RWPE2 (cell line): ENCODE data around the gene LIPH.

ENCODE experiments used
- ATAC-seq: fragments of 200-7000 bp; cut with Tn5 transposase; 3 replicates; pipeline ENCODE4 v1.9.1; 2021; ENCODE audit warnings: low read depth
- DNase-seq: peaks from one replicate; pipeline ENCODE4 v3.0.0-alpha.2; 2020; ENCODE audit warnings: low spot score
- H3K27ac ChIP-seq: fragments of 450-650 bp; 2 replicates; pipeline ENCODE4 v1.5.1; 2017; ENCODE audit warnings: mild to moderate bottlenecking; ENCODE audit not compliant: poor library complexity, severe bottlenecking
- H3K27me3 ChIP-seq: fragments of 250-450 bp; sonication (Bioruptor Pico); 2 replicates; pipeline ENCODE4 v1.5.1; 2021; ENCODE audit warnings: mild to moderate bottlenecking, moderate library complexity; ENCODE audit not compliant: insufficient read depth, poor library complexity, severe bottlenecking
- H3K36me3 ChIP-seq: fragments of 250-450 bp; sonication (Bioruptor Pico); 2 replicates; pipeline ENCODE4 v1.5.1; 2020; ENCODE audit warnings: low read depth, mild to moderate bottlenecking, moderate library complexity
- H3K4me1 ChIP-seq: fragments of 250-450 bp; sonication (Bioruptor Pico); 2 replicates; pipeline ENCODE4 v1.5.1; 2021; ENCODE audit warnings: mild to moderate bottlenecking, moderate library complexity; ENCODE audit not compliant: insufficient read depth, poor library complexity, severe bottlenecking
- H3K4me3 ChIP-seq: fragments of 250-450 bp; sonication (Bioruptor Pico); 2 replicates; pipeline ENCODE4 v1.5.1; 2021; ENCODE audit warnings: mild to moderate bottlenecking, moderate library complexity; ENCODE audit not compliant: severe bottlenecking
- H3K9me3 ChIP-seq: fragments of 250-450 bp; sonication (Bioruptor Pico); 2 replicates; pipeline ENCODE4 v1.5.1; 2021; ENCODE audit warnings: mild to moderate bottlenecking, moderate library complexity; ENCODE audit not compliant: severe bottlenecking
- TF ChIP-seq, protein P1 (sequence below): fragments of 450-650 bp; IDR thresholded peaks from one replicate; pipeline ENCODE4 v1.5.1; 2017; ENCODE audit warnings: mild to moderate bottlenecking, moderate library complexity; ENCODE audit not compliant: poor library complexity, severe bottlenecking

The LIPH gene

GRCh38 chr3:185517387-185518130, 34.8 kb downstream of the LIPH start:
- no peaks in the 10 kb centered on the region for H3K4me1 ChIP-seq
- no peak overlapping the region for H3K4me3 ChIP-seq
- no peaks in the 10 kb centered on the region for H3K36me3 ChIP-seq
- TF ChIP-seq, protein P1, sequence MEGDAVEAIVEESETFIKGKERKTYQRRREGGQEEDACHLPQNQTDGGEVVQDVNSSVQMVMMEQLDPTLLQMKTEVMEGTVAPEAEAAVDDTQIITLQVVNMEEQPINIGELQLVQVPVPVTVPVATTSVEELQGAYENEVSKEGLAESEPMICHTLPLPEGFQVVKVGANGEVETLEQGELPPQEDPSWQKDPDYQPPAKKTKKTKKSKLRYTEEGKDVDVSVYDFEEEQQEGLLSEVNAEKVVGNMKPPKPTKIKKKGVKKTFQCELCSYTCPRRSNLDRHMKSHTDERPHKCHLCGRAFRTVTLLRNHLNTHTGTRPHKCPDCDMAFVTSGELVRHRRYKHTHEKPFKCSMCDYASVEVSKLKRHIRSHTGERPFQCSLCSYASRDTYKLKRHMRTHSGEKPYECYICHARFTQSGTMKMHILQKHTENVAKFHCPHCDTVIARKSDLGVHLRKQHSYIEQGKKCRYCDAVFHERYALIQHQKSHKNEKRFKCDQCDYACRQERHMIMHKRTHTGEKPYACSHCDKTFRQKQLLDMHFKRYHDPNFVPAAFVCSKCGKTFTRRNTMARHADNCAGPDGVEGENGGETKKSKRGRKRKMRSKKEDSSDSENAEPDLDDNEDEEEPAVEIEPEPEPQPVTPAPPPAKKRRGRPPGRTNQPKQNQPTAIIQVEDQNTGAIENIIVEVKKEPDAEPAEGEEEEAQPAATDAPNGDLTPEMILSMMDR = no peak
- ATAC-seq (no peak), DNase-seq (no peak)
- no peaks in the 10 kb centered on the region for H3K9me3 ChIP-seq
- no peak overlapping the region for H3K27ac ChIP-seq
- H3K27me3 ChIP-seq = no peaks in the 10 kb centered on the region

GRCh38 chr3:185511711-185512110, 40.7 kb downstream of the LIPH start:
- TF ChIP-seq, protein P1 = no peak
- H3K36me3 ChIP-seq = no peaks in the 10 kb centered on the region
- H3K27ac ChIP-seq = no peak overlapping the region
- DNase-seq (no peak), ATAC-seq (no peak)
- H3K27me3 ChIP-seq = no peaks in the 10 kb centered on the region
- no peaks in the 10 kb centered on the region for H3K9me3 ChIP-seq
- no peaks in the 10 kb centered on the region for H3K4me1 ChIP-seq
- H3K4me3 ChIP-seq = no peak overlapping the region

- no peaks in the 10 kb centered on the region for H3K9me3 ChIP-seq
- DNase-seq (no peak), ATAC-seq (no peak)
- H3K27ac ChIP-seq = no peak overlapping the region
- TF ChIP-seq, protein P1 = no peak
- H3K4me3 ChIP-seq = no peak overlapping the region
- H3K27me3 ChIP-seq = no peaks in the 10 kb centered on the region
- no peaks in the 10 kb centered on the region for H3K36me3 ChIP-seq
- no peaks in the 10 kb centered on the region for H3K4me1 ChIP-seq
Measured at GRCh38 chr3:185508335-185508991, 43.9 kb downstream of the LIPH start.

GRCh38 chr3:185507883-185508282, 44.5 kb downstream of the LIPH start:
- Histone ChIP-seq H3K4me1 (no peaks in the 10 kb centered on the region), H3K4me3 (no peak overlapping the region), H3K9me3 (no peaks in the 10 kb centered on the region), H3K27me3 (no peaks in the 10 kb centered on the region), H3K36me3 (no peaks in the 10 kb centered on the region), H3K27ac (no peak overlapping the region)
- TF ChIP-seq, protein P1 = no peak
- ATAC-seq = no peak
- DNase-seq = no peak

GRCh38 chr3:185504636-185505035, 47.8 kb downstream of the LIPH start:
- Histone ChIP-seq H3K4me1 (no peaks in the 10 kb centered on the region), H3K9me3 (no peaks in the 10 kb centered on the region), H3K27ac (no peak overlapping the region), H3K36me3 (no peaks in the 10 kb centered on the region), H3K27me3 (no peaks in the 10 kb centered on the region), H3K4me3 (no peak overlapping the region)
- DNase-seq (no peak), ATAC-seq (no peak)
- TF ChIP-seq, protein P1 = no peak
